Neural cell (in vitro differentiated cells): ENCODE results near the gene LGI4. TPM values are rescaled to one million over a fixed set of nuclear protein-coding genes. Genes with fewer than 3 reads are reported as not detected.

ENCODE experiments used
- H2AFZ ChIP-seq: fragments of 200-600, 300-800 bp; sonication (generic), shearing (Covaris generic); 2 replicates; pipeline ENCODE4 v1.6.0; 2014; ENCODE audit warnings: low read depth, mild to moderate bottlenecking, antibody characterized with exemption, low read length, moderate library complexity
- H3F3A ChIP-seq: fragments of 200-600 bp; shearing (Covaris generic); 2 replicates; pipeline ENCODE4 v1.6.1; 2016; ENCODE audit warnings: mild to moderate bottlenecking, moderate library complexity, mixed read lengths, antibody characterized with exemption, low read length; ENCODE audit not compliant: insufficient read depth, poor library complexity, severe bottlenecking
- H3K27ac ChIP-seq: fragments of 200-600, 300-800 bp; sonication (generic), shearing (Covaris generic); 2 replicates; pipeline ENCODE4 v1.5.1; 2014; ENCODE audit warnings: mild to moderate bottlenecking, low read length, moderate library complexity
- H3K27me3 ChIP-seq: fragments of 300-800, 200-600 bp; sonication (generic), shearing (Covaris generic); 2 replicates; pipeline ENCODE4 v1.6.0; 2014; ENCODE audit warnings: mild to moderate bottlenecking, low read depth, low read length, moderate library complexity; ENCODE audit not compliant: insufficient read depth
- H3K36me3 ChIP-seq: fragments of 300-800, 200-600 bp; sonication (generic), shearing (Covaris generic); 2 replicates; pipeline ENCODE4 v1.5.1; 2014; ENCODE audit warnings: mild to moderate bottlenecking, antibody characterized with exemption, low read length, moderate library complexity; ENCODE audit not compliant: insufficient read depth
- H3K4me2 ChIP-seq: fragments of 300-800, 200-600 bp; sonication (generic), shearing (Covaris generic); 2 replicates; pipeline ENCODE4 v1.6.0; 2014; ENCODE audit warnings: mild to moderate bottlenecking, low read length
- H3K4me3 ChIP-seq: fragments of 300-800, 200-600 bp; sonication (generic), shearing (Covaris generic); 2 replicates; pipeline ENCODE4 v1.5.1; 2014; ENCODE audit warnings: mild to moderate bottlenecking, low read length, moderate library complexity
- H3K79me2 ChIP-seq: fragments of 200-600 bp; shearing (Covaris generic); replicated peaks from 2 replicates; pipeline ENCODE4 v1.6.0; 2014; ENCODE audit warnings: mild to moderate bottlenecking, low read length, moderate library complexity; ENCODE audit not compliant: insufficient read depth
- H3K9ac ChIP-seq: fragments of 300-800, 200-600 bp; sonication (generic), shearing (Covaris generic); 2 replicates; pipeline ENCODE4 v1.6.1; 2016; ENCODE audit warnings: mild to moderate bottlenecking, low read length, mixed read lengths
- H3K9me2 ChIP-seq: fragments of 200-600 bp; shearing (Covaris generic); 2 replicates; pipeline ENCODE4 v1.6.1; 2016; ENCODE audit warnings: mild to moderate bottlenecking, low read length, mixed read lengths; ENCODE audit not compliant: insufficient read depth
- H3K9me3 ChIP-seq: fragments of 200-600, 300-800 bp; sonication (generic), shearing (Covaris generic); 2 replicates; pipeline ENCODE4 v1.6.1; 2016; ENCODE audit warnings: mild to moderate bottlenecking, mixed run types, low read length, moderate library complexity, mixed read lengths
- H4K20me1 ChIP-seq: fragments of 200-600 bp; shearing (Covaris generic); 2 replicates; pipeline ENCODE4 v1.6.1; 2016; ENCODE audit warnings: mild to moderate bottlenecking, mixed run types; ENCODE audit not compliant: insufficient read depth
- EP300 ChIP-seq: fragments of 450-650 bp; conservative IDR thresholded peaks from 2 replicates; pipeline ENCODE4 v1.6.1; 2014; ENCODE audit warnings: antibody characterized with exemption, mild to moderate bottlenecking, moderate library complexity; ENCODE audit not compliant: poor library complexity, severe bottlenecking
- EZH2 ChIP-seq: fragments of 200-600, 300-800 bp; shearing (Covaris generic), sonication (generic); IDR thresholded peaks from 2 replicates; pipeline ENCODE4 v1.6.1; 2014; ENCODE audit warnings: antibody characterized with exemption, low read length, borderline replicate concordance, mild to moderate bottlenecking; ENCODE audit not compliant: insufficient read depth, poor library complexity, severe bottlenecking
- MXI1 ChIP-seq: fragments of 450-650 bp; conservative IDR thresholded peaks from 2 replicates; pipeline ENCODE4 v1.6.1; 2014; ENCODE audit warnings: antibody characterized with exemption, mild to moderate bottlenecking; ENCODE audit not compliant: poor library complexity, severe bottlenecking
- POLR2AphosphoS5 ChIP-seq: IDR thresholded peaks from 2 replicates; pipeline ENCODE4 v1.6.1; 2012
- RAD21 ChIP-seq: fragments of 450-650 bp; conservative IDR thresholded peaks from 2 replicates; pipeline ENCODE4 v1.6.1; 2014; ENCODE audit warnings: antibody characterized with exemption, mild to moderate bottlenecking, moderate library complexity
- SMC3 ChIP-seq: fragments of 450-650 bp; conservative IDR thresholded peaks from 2 replicates; pipeline ENCODE4 v1.6.1; 2014; ENCODE audit warnings: antibody characterized with exemption, mild to moderate bottlenecking, moderate library complexity; ENCODE audit not compliant: poor library complexity
- TAF1 ChIP-seq: IDR thresholded peaks from 2 replicates; pipeline ENCODE4 v1.6.1; 2012; ENCODE audit warnings: low read depth
- polyA plus RNA-seq: library from polyadenylated mRNA; depleted of rRNA; stranded (reverse); fragments of >200 nt; gene quantifications from 2 replicates; pipeline ENCODE4 v1.2.3, GENCODE V29; 2014
- TF ChIP-seq, protein P1 (sequence below): IDR thresholded peaks from 2 replicates; pipeline ENCODE4 v1.6.1; 2012; ENCODE audit warnings: borderline replicate concordance
- TF ChIP-seq, protein P2 (sequence below): fragments of 450-650 bp; IDR thresholded peaks from 2 replicates; pipeline ENCODE4 v1.5.1; 2014; ENCODE audit warnings: antibody characterized with exemption, mild to moderate bottlenecking, moderate library complexity; ENCODE audit not compliant: poor library complexity, severe bottlenecking

Gene LGI4
- polyA plus RNA-seq, 1 donor from 2014 or later, result 0.63 TPM

DNA sequence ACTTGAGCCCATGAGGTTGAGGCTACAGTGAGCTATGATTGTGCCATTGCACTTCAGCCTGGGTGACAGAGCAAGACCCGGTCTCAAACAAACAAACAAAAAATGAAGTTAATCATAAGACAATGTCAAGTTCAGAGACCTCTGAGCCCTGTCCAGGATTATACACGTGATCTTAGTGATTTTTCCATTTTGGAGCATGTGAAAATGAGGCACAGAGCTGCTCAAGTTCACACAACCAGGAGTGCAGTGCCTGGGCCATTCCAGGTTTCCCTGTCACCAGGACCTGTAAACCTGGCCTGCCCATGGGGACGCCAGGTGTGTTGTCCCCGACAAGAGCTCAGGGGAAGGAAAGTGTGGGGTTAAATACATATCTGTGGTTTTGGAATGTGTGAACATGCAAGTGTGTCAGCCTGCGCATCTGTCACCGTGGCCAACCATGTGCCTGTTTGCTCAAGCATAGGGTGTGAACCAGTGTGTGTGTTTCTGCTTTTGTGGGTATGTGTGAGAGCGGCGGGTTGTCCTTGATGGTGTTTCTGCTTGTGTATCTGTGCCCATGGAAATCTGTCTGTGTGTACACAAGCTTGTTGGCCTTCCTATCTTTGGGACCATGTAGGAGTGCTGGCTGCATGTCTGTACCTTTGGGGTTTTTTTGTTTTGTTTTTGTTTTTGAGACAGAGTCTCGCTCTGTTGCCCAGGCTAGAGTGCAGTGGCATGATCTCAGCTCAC, 2.3 kb upstream of the LGI4 start:
- Histone ChIP-seq H2AFZ (no peak overlapping the region), H3K9me2 (no peaks in the 10 kb centered on the region), H3K79me2 (no peaks in the 10 kb centered on the region), H3K36me3 (no peaks in the 10 kb centered on the region), H3K27me3 (peaks cover 13% of the 10 kb centered on the region), H3K9me3 (no peaks in the 10 kb centered on the region), H3K27ac (no peak overlapping the region), H3F3A (peaks cover 6% of the 10 kb centered on the region), H3K4me3 (no peak overlapping the region), H3K4me2 (no peak overlapping the region), H3K9ac (no peak overlapping the region), H4K20me1 (no peaks in the 10 kb centered on the region)
- TF ChIP-seq EP300 (no peak), TAF1 (no peak), POLR2AphosphoS5 (no peak), EZH2 (no peak), MXI1 (no peak)
- TF ChIP-seq, protein P1, sequence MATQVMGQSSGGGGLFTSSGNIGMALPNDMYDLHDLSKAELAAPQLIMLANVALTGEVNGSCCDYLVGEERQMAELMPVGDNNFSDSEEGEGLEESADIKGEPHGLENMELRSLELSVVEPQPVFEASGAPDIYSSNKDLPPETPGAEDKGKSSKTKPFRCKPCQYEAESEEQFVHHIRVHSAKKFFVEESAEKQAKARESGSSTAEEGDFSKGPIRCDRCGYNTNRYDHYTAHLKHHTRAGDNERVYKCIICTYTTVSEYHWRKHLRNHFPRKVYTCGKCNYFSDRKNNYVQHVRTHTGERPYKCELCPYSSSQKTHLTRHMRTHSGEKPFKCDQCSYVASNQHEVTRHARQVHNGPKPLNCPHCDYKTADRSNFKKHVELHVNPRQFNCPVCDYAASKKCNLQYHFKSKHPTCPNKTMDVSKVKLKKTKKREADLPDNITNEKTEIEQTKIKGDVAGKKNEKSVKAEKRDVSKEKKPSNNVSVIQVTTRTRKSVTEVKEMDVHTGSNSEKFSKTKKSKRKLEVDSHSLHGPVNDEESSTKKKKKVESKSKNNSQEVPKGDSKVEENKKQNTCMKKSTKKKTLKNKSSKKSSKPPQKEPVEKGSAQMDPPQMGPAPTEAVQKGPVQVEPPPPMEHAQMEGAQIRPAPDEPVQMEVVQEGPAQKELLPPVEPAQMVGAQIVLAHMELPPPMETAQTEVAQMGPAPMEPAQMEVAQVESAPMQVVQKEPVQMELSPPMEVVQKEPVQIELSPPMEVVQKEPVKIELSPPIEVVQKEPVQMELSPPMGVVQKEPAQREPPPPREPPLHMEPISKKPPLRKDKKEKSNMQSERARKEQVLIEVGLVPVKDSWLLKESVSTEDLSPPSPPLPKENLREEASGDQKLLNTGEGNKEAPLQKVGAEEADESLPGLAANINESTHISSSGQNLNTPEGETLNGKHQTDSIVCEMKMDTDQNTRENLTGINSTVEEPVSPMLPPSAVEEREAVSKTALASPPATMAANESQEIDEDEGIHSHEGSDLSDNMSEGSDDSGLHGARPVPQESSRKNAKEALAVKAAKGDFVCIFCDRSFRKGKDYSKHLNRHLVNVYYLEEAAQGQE, result no peak
- TF ChIP-seq, protein P2, sequence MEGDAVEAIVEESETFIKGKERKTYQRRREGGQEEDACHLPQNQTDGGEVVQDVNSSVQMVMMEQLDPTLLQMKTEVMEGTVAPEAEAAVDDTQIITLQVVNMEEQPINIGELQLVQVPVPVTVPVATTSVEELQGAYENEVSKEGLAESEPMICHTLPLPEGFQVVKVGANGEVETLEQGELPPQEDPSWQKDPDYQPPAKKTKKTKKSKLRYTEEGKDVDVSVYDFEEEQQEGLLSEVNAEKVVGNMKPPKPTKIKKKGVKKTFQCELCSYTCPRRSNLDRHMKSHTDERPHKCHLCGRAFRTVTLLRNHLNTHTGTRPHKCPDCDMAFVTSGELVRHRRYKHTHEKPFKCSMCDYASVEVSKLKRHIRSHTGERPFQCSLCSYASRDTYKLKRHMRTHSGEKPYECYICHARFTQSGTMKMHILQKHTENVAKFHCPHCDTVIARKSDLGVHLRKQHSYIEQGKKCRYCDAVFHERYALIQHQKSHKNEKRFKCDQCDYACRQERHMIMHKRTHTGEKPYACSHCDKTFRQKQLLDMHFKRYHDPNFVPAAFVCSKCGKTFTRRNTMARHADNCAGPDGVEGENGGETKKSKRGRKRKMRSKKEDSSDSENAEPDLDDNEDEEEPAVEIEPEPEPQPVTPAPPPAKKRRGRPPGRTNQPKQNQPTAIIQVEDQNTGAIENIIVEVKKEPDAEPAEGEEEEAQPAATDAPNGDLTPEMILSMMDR, result no peak

DNA sequence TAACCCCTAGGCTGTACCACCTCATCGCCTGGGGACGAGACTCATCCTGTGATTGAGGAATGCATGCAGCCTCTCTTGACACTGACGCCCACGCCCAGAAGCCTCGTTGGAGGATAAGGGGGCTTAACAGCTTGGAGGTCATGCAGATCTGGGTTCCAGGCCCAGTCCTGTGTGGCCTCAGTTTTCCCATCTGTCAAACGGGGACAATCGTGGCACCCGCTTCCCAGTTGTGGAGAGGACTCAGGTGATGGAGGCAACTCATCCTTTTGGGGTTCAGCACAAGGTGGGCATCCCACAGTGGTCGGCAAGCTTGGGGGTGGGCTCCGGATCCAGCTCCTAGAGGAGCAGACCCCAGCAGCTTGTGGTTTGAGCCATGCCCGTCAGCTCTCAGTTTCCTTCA, 1.4 kb upstream of the LGI4 start:
- no peak overlapping the region for H3K27ac ChIP-seq
- no peaks in the 10 kb centered on the region for H3K36me3 ChIP-seq
- no peak overlapping the region for H3K4me2 ChIP-seq
- no peaks in the 10 kb centered on the region for H3K9me3 ChIP-seq
- no peaks in the 10 kb centered on the region for H3K79me2 ChIP-seq
- TF ChIP-seq RAD21 (no peak), POLR2AphosphoS5 (no peak), EZH2 (no peak), MXI1 (no peak), EP300 (no peak), SMC3 (no peak), TAF1 (no peak)
- TF ChIP-seq, protein P2, result no peak
- TF ChIP-seq, protein P1, result no peak
- no peaks in the 10 kb centered on the region for H4K20me1 ChIP-seq
- H2AFZ ChIP-seq, result no peak overlapping the region
- no peaks in the 10 kb centered on the region for H3F3A ChIP-seq
- H3K9ac ChIP-seq, result no peak overlapping the region
- no peak overlapping the region for H3K4me3 ChIP-seq
- H3K9me2 ChIP-seq, result no peaks in the 10 kb centered on the region
- H3K27me3 ChIP-seq, result peaks cover 5% of the 10 kb centered on the region
